Measurements from ENCODE around the gene CCDC73.

- TF ChIP-seq POLR2AphosphoS5 (IDR thresholded peaks at IDR 0.05; ENCODE audit: low read length) (no peak), ZBED1 (IDR thresholded peaks at IDR 0.05; ENCODE audit: borderline replicate concordance) (no peak), SREBF2 (IDR thresholded peaks at IDR 0.05; ENCODE audit: low read length) (no peak), SMC3 (IDR thresholded peaks at IDR 0.05; ENCODE audit: borderline replicate concordance, low read length) (no peak), CTCF (IDR thresholded peaks at IDR 0.05 in 2 of 3, conservative IDR thresholded peaks at IDR 0.05 in 1 of 3; ENCODE audit: control insufficient read depth in 2 of 3, extremely low read depth in 1 of 3, insufficient read depth in 1 of 3, low read depth in 3 of 3, low read length in 3 of 3) (no peak), YY1 (IDR thresholded peaks at IDR 0.05; ENCODE audit: low read depth, low read length) (no peak), ZBTB40 (IDR thresholded peaks at IDR 0.05; ENCODE audit: borderline replicate concordance) (no peak), USF2 (IDR thresholded peaks at IDR 0.05; ENCODE audit: borderline replicate concordance, low read depth, low read length) (no peak), RAD21 (IDR thresholded peaks at IDR 0.05; ENCODE audit: insufficient read depth, low read depth, low read length) (no peak)
These were observed 39.5 kb upstream of the CCDC73 start for GRCh38 chr11:32833921-32834320.

Data from GM12878 (cell line).